ENCODE results near the gene TRIM65.
A peak's percentile ranks its signal among the peaks of the same experiment; 100 is the strongest.

TRIM65 gene

GRCh38 chr17:75917141-75917916 is 20.6 kb upstream of the TRIM65 start:
- no peak for DNase-seq

GRCh38 chr17:75915268-75915667 is 18.5 kb upstream of the TRIM65 start:
- DNase-seq: no peak

- no peak for DNase-seq
These were observed 18.0 kb upstream of the TRIM65 start for GRCh38 chr17:75914643-75915267.

GRCh38 chr17:75913537-75914210 is 16.9 kb upstream of the TRIM65 start:
- DNase-seq: no peak

- no peak for DNase-seq
These were observed 13.9 kb upstream of the TRIM65 start for GRCh38 chr17:75910699-75911098.

- DNase-seq: no peak
These were observed 13.1 kb upstream of the TRIM65 start for GRCh38 chr17:75909812-75910274.

GRCh38 chr17:75909051-75909811 is 12.5 kb upstream of the TRIM65 start:
- no peak for DNase-seq

- DNase-seq: no peak
These were observed 11.4 kb upstream of the TRIM65 start for GRCh38 chr17:75908201-75908600.

GRCh38 chr17:75906143-75906884 is 9.6 kb upstream of the TRIM65 start:
- DNase-seq: no peak

- peak; percentile 85 for DNase-seq
These were observed 8.2 kb upstream of the TRIM65 start, which contains the start of gene MRPL38 for GRCh38 chr17:75904749-75905521. Gene MRPL38, minus strand, starts transcription at chr17:75904884. Its CDS starts 9 bp downstream, at chr17:75904875.

- DNase-seq: no peak
These were observed 5.7 kb upstream of the TRIM65 start for GRCh38 chr17:75902406-75902805.

- no peak for DNase-seq
These were observed 5.0 kb upstream of the TRIM65 start for GRCh38 chr17:75901727-75902126.

- no peak for DNase-seq
These were observed 4.2 kb upstream of the TRIM65 start for GRCh38 chr17:75900691-75901533.

GRCh38 chr17:75899767-75900468 is 3.2 kb upstream of the TRIM65 start:
- no peak for DNase-seq

- no peak for DNase-seq
These were observed 2.6 kb upstream of the TRIM65 start for GRCh38 chr17:75899353-75899752.

- no peak for DNase-seq
These were observed 2.0 kb upstream of the TRIM65 start for GRCh38 chr17:75898791-75899190.

- DNase-seq: no peak
These were observed 1.3 kb upstream of the TRIM65 start for GRCh38 chr17:75898065-75898464.

GRCh38 chr17:75897160-75898019 is 639 bp upstream of the TRIM65 start:
- DNase-seq: no peak

Data from T-helper 9 cell (primary cell).